Gastroesophageal sphincter (tissue), 4 donors: ENCODE data around the gene ACTR3. TPM values are rescaled to one million over a fixed set of nuclear protein-coding genes. Genes with fewer than 3 reads are reported as not detected.

Experiments used
- ATAC-seq: fragments of 150-250 bp; one replicate; pipeline ENCODE4 v1.9.1; 2016; ENCODE audit warnings: mild to moderate bottlenecking, moderate library complexity
- H3K27ac ChIP-seq, 4 donors: fragments of 200-600 bp; sonication (generic) in 3 of 4; 1 replicate in 3 of 4; 2 replicates in 1 of 4; pipeline ENCODE4 v1.5.1; 2016 to 2019
- H3K27me3 ChIP-seq: fragments of 200-600 bp; sonication (generic); one replicate; pipeline ENCODE4 v1.5.1; 2019
- H3K36me3 ChIP-seq, 2 donors: fragments of 200-600 bp; sonication (generic); one replicate each; pipeline ENCODE4 v1.5.1; 2019; ENCODE audit warnings: control low read depth in 1 of 2
- H3K4me1 ChIP-seq, 3 donors: fragments of 200-600 bp; sonication (generic); 1 replicate in 2 of 3; 2 replicates in 1 of 3; pipeline ENCODE4 v1.5.1; 2016 to 2019; ENCODE audit warnings: control low read depth in 2 of 3
- H3K4me3 ChIP-seq, 2 donors: fragments of 200-600 bp; sonication (generic); one replicate each; pipeline ENCODE4 v1.5.1; 2019; ENCODE audit warnings: mild to moderate bottlenecking in 1 of 2, moderate library complexity in 1 of 2
- H3K9me3 ChIP-seq, 3 donors: fragments of 200-600 bp; sonication (generic); one replicate each; pipeline ENCODE4 v1.5.1; 2017 to 2019; ENCODE audit warnings: control low read depth in 2 of 3
- CTCF ChIP-seq, 4 experiments: fragments of 200-600 bp in 2 of 4; fragments of 450-650 bp in 2 of 4; sonication (generic) in 1 of 4; IDR thresholded peaks; one replicate each; pipeline ENCODE4 v1.5.1; 2017 to 2019; ENCODE audit warnings: antibody characterized with exemption in 4 of 4, mild to moderate bottlenecking in 2 of 4, moderate library complexity in 2 of 4
- EP300 ChIP-seq: sonication (generic); formaldehyde crosslinking; IDR thresholded peaks from one replicate; pipeline ENCODE4 v1.6.1; 2017; ENCODE audit warnings: antibody characterized with exemption, mild to moderate bottlenecking
- POLR2A ChIP-seq, 2 donors: fragments of 450-650 bp; IDR thresholded peaks; one replicate each; pipeline ENCODE4 v1.6.1; 2017; ENCODE audit warnings: antibody characterized with exemption in 2 of 2, mild to moderate bottlenecking in 2 of 2, moderate library complexity in 1 of 2
- POLR2AphosphoS5 ChIP-seq: sonication (generic); formaldehyde crosslinking; IDR thresholded peaks from one replicate; pipeline ENCODE4 v1.6.1; 2017; ENCODE audit warnings: antibody characterized with exemption
- WGBS, 2 donors: methylation state at CpG; one replicate each; pipeline ENCODE4 v1.1.5; 2018; ENCODE audit warnings: low coverage in 1 of 2; 5-methylcytosine and 5-hydroxymethylcytosine counted together
- total RNA-seq, 4 donors: library from RNA; depleted of rRNA; stranded (reverse); fragments of >200 nt; gene quantifications; one replicate each; pipeline ENCODE4 v1.1.0, GENCODE V29; 2016

Gene ACTR3
- total RNA-seq, 4 donors from 2014 or later, result 181 to 266 (median 200) TPM

- no peaks in the 10 kb centered on the region for H3K36me3 ChIP-seq
- H3K27ac ChIP-seq, result no peak overlapping the region
- no peaks in the 10 kb centered on the region for H3K4me1 ChIP-seq
- H3K9me3 ChIP-seq, result no peaks in the 10 kb centered on the region
- H3K27me3 ChIP-seq, result no peaks in the 10 kb centered on the region
- H3K4me3 ChIP-seq, result no peak overlapping the region
- 60 to 88% methylated on average over 1 to 2 of the region's 2 CpGs for WGBS, 2 donors
- no peak for ATAC-seq
- TF ChIP-seq POLR2AphosphoS5 (no peak), EP300 (no peak), POLR2A (IDR thresholded peaks at IDR 0.05) (no peak), CTCF (IDR thresholded peaks at IDR 0.05) (no peak)
Observed at GRCh38 chr2:113846429-113846828, 43.5 kb upstream of the ACTR3 start.

GRCh38 chr2:113847144-113847543 lies 42.7 kb upstream of the ACTR3 start:
- no peak for ATAC-seq
- H3K27me3 ChIP-seq, result no peaks in the 10 kb centered on the region
- no peak overlapping the region for H3K27ac ChIP-seq
- 72 to 100% methylated on average over 1 to 2 of the region's 4 CpGs for WGBS, 2 donors
- TF ChIP-seq POLR2AphosphoS5, result no peak
- no peak for TF ChIP-seq EP300
- TF ChIP-seq CTCF (IDR thresholded peaks at IDR 0.05), result no peak
- TF ChIP-seq POLR2A (IDR thresholded peaks at IDR 0.05), result no peak
- no peaks in the 10 kb centered on the region for H3K36me3 ChIP-seq
- H3K9me3 ChIP-seq, result no peaks in the 10 kb centered on the region
- no peak overlapping the region for H3K4me3 ChIP-seq
- no peaks in the 10 kb centered on the region for H3K4me1 ChIP-seq

- ATAC-seq, result no peak
- TF ChIP-seq POLR2A (IDR thresholded peaks at IDR 0.05), result no peak
- TF ChIP-seq POLR2AphosphoS5, result no peak
- TF ChIP-seq EP300, result no peak
- no peak for TF ChIP-seq CTCF (IDR thresholded peaks at IDR 0.05)
- Histone ChIP-seq H3K4me3 (no peak overlapping the region), H3K27me3 (no peaks in the 10 kb centered on the region), H3K4me1 (no peaks in the 10 kb centered on the region), H3K9me3 (no peaks in the 10 kb centered on the region), H3K27ac (no peak overlapping the region), H3K36me3 (no peaks in the 10 kb centered on the region)
- 86 to 87% methylated on average over 4 to 6 of the region's 6 CpGs for WGBS, 2 donors
Observed at GRCh38 chr2:113848758-113849415, 41.0 kb upstream of the ACTR3 start.

- WGBS, 2 donors, result 67 to 87% methylated on average over 3 of the region's 3 CpGs
Observed at GRCh38 chr2:113850687-113851086, 39.2 kb upstream of the ACTR3 start.

More at GRCh38 chr2:113850687-113851086, 39.2 kb upstream of the ACTR3 start:
- H3K27me3 ChIP-seq, result no peaks in the 10 kb centered on the region
- ATAC-seq, result no peak
- no peak overlapping the region for H3K4me3 ChIP-seq
- no peak overlapping the region for H3K27ac ChIP-seq
- TF ChIP-seq CTCF (IDR thresholded peaks at IDR 0.05) (no peak), POLR2A (IDR thresholded peaks at IDR 0.05) (no peak), EP300 (no peak), POLR2AphosphoS5 (no peak)
- no peaks in the 10 kb centered on the region for H3K4me1 ChIP-seq
- no peaks in the 10 kb centered on the region for H3K9me3 ChIP-seq
- no peaks in the 10 kb centered on the region for H3K36me3 ChIP-seq
